WTC11 (cell line): ENCODE measurements around the gene LMBRD1. TPM values are rescaled to one million over a fixed set of nuclear protein-coding genes. Genes with fewer than 3 reads are reported as not detected.

Experiments used
- ATAC-seq: fragments of 200-7000 bp; cut with Tn5 transposase; 2 replicates; pipeline ENCODE4 v1.10.0; 2021; ENCODE audit warnings: mild to moderate bottlenecking, moderate library complexity
- CTCF ChIA-PET: fragments of 300-600 bp; sonication (Branson Sonifier 250); formaldehyde crosslinking; loops from one replicate; lab custom pipeline; 2021; ENCODE audit warnings: antibody characterized with exemption; lab: Charles Lee
- POLR2A ChIA-PET: fragments of 350-600 bp; sonication (Branson Sonifier 250); formaldehyde crosslinking; loops from one replicate; lab custom pipeline; 2021; ENCODE audit warnings: antibody characterized with exemption; lab: Charles Lee
- DNase-seq: peaks from one replicate; pipeline ENCODE4 v3.0.0; 2021; ENCODE audit warnings: low spot score
- H3K27ac Mint-ChIP-seq: 2 replicates; pipeline ENCODE4 v1.8.0; 2021; ENCODE audit warnings: mixed read lengths
- H3K27me3 Mint-ChIP-seq: 2 replicates; pipeline ENCODE4 v1.8.0; 2021; ENCODE audit warnings: low read depth, mild to moderate bottlenecking, moderate library complexity, mixed read lengths
- H3K36me3 Mint-ChIP-seq: 2 replicates; pipeline ENCODE4 v1.8.0; 2021; ENCODE audit warnings: mixed read lengths
- H3K4me1 Mint-ChIP-seq: 2 replicates; pipeline ENCODE4 v1.8.0; 2022; ENCODE audit warnings: mixed read lengths
- H3K4me3 Mint-ChIP-seq: 2 replicates; pipeline ENCODE4 v1.8.0; 2021; ENCODE audit warnings: mild to moderate bottlenecking, moderate library complexity, mixed read lengths
- H3K9me3 Mint-ChIP-seq: 2 replicates; pipeline ENCODE4 v1.8.0; 2021; ENCODE audit warnings: mixed read lengths
- CREM ChIP-seq: sonication (generic); formaldehyde crosslinking; IDR thresholded peaks from 2 replicates; pipeline ENCODE4 v1.8.1; 2022; ENCODE audit warnings: mild to moderate bottlenecking, missing genetic modification reagents, moderate library complexity
- CTCF ChIP-seq: fragments of 200-600 bp; IDR thresholded peaks from 2 replicates; pipeline ENCODE4 v1.8.0; 2022; ENCODE audit warnings: antibody characterized with exemption
- ELF4 ChIP-seq: sonication (generic); formaldehyde crosslinking; IDR thresholded peaks from 2 replicates; pipeline ENCODE4 v1.8.1; 2022; ENCODE audit warnings: low read depth, mild to moderate bottlenecking, moderate library complexity, missing genetic modification reagents
- ETV6 ChIP-seq: sonication (generic); formaldehyde crosslinking; IDR thresholded peaks from 2 replicates; pipeline ENCODE4 v1.8.1; 2022; ENCODE audit warnings: mild to moderate bottlenecking, missing genetic modification reagents
- HMGA2 ChIP-seq: fragments of 250-450 bp; sonication (Bioruptor Pico); IDR thresholded peaks from 2 replicates; pipeline ENCODE4 v1.4.0; 2021; ENCODE audit warnings: mild to moderate bottlenecking, moderate library complexity
- OVOL2 ChIP-seq: fragments of 250-450 bp; sonication (Bioruptor Pico); IDR thresholded peaks from 2 replicates; pipeline ENCODE4 v1.9.0; 2021; ENCODE audit warnings: mild to moderate bottlenecking, borderline replicate concordance
- PREB ChIP-seq: sonication (generic); formaldehyde crosslinking; IDR thresholded peaks from 2 replicates; pipeline ENCODE4 v1.8.1; 2022; ENCODE audit warnings: mild to moderate bottlenecking, missing genetic modification reagents, moderate library complexity, borderline replicate concordance
- TCF7 ChIP-seq: sonication (generic); formaldehyde crosslinking; IDR thresholded peaks from 2 replicates; pipeline ENCODE4 v1.8.0; 2022; ENCODE audit warnings: mild to moderate bottlenecking, low read depth, missing genetic modification reagents, moderate library complexity
- TEAD4 ChIP-seq: sonication (generic); formaldehyde crosslinking; IDR thresholded peaks from 2 replicates; pipeline ENCODE4 v1.8.0; 2022; ENCODE audit warnings: mild to moderate bottlenecking, missing genetic modification reagents
- TP53 ChIP-seq: sonication (generic); formaldehyde crosslinking; IDR thresholded peaks from 2 replicates; pipeline ENCODE4 v1.8.1; 2023; ENCODE audit warnings: mild to moderate bottlenecking, missing genetic modification reagents
- ZBTB21 ChIP-seq: sonication (generic); formaldehyde crosslinking; IDR thresholded peaks from 2 replicates; pipeline ENCODE4 v1.8.1; 2023; ENCODE audit warnings: mild to moderate bottlenecking, missing genetic modification reagents, borderline replicate concordance
- ZNF138 ChIP-seq: sonication (generic); formaldehyde crosslinking; conservative IDR thresholded peaks from 2 replicates; pipeline ENCODE4 v1.8.1; 2022; ENCODE audit warnings: mild to moderate bottlenecking, moderate library complexity, missing genetic modification reagents
- ZNF263 ChIP-seq: sonication (generic); formaldehyde crosslinking; IDR thresholded peaks from 2 replicates; pipeline ENCODE4 v1.8.1; 2022; ENCODE audit warnings: low read depth, mild to moderate bottlenecking, moderate library complexity, missing genetic modification reagents
- ZNF416 ChIP-seq: fragments of 250-450 bp; sonication (Bioruptor Pico); IDR thresholded peaks from 2 replicates; pipeline ENCODE4 v1.9.0; 2021; ENCODE audit warnings: mild to moderate bottlenecking, inconsistent platforms
- ZNF423 ChIP-seq: fragments of 250-450 bp; sonication (Bioruptor Pico); IDR thresholded peaks from 2 replicates; pipeline ENCODE4 v2.1.2; 2022; ENCODE audit warnings: mild to moderate bottlenecking, moderate library complexity
- total RNA-seq: library from RNA; stranded (reverse); gene quantifications from 3 replicates; pipeline ENCODE4 v1.2.3, GENCODE V29; 2021
- TF ChIP-seq, protein P1 (sequence below): fragments of 250-450 bp; sonication (Bioruptor Pico); IDR thresholded peaks from 2 replicates; pipeline ENCODE4 v1.9.0; 2021; ENCODE audit warnings: mild to moderate bottlenecking
- TF ChIP-seq, protein P2 (sequence below): sonication (generic); formaldehyde crosslinking; IDR thresholded peaks from 2 replicates; pipeline ENCODE4 v1.8.1; 2023; ENCODE audit warnings: mild to moderate bottlenecking, missing genetic modification reagents
- TF ChIP-seq, protein P3 (sequence below): sonication (generic); formaldehyde crosslinking; IDR thresholded peaks from 2 replicates; pipeline ENCODE4 v1.8.0; 2023; ENCODE audit warnings: missing genetic modification reagents, mild to moderate bottlenecking, borderline replicate concordance
- TF ChIP-seq, protein P4 (sequence below): sonication (generic); formaldehyde crosslinking; IDR thresholded peaks from 2 replicates; pipeline ENCODE4 v1.8.1; 2022; ENCODE audit warnings: low read depth, mild to moderate bottlenecking, moderate library complexity, missing genetic modification reagents, borderline replicate concordance
- TF ChIP-seq, protein P5 (sequence below): sonication (generic); formaldehyde crosslinking; IDR thresholded peaks from 2 replicates; pipeline ENCODE4 v1.8.1; 2022; ENCODE audit warnings: missing genetic modification reagents, borderline replicate concordance

Gene LMBRD1
- total RNA-seq, 1 experiment from 2014 or later: 15.0 TPM

DNA sequence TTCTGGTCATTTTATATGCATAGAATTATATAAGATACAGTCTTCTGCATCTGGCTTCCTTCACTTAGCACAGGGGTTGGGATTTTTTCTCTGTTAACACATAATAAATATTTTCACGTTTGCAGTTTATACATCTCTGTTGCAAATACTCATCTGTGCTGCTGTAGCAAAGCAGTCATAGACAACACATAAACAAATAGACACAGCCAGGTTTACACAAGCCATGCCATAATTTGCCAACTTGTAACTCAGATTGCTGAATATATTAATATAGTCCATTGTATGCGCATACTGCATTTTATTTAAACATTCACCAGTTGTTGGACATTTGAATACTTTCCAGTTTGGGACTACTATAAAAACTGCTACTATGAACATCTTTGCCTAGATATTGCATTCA, 35.0 kb downstream of the LMBRD1 start:
- Mint-ChIP-seq H3K27me3 (no peaks in the 10 kb centered on the region), H3K4me3 (no peak overlapping the region), H3K27ac (no peak overlapping the region), H3K9me3 (no peaks in the 10 kb centered on the region), H3K36me3 (no peaks in the 10 kb centered on the region; the same call in 1 of the 2 replicates), H3K4me1 (peaks cover 16% of the 10 kb centered on the region)
- ChIA-PET POLR2A (no interaction called here), CTCF (no interaction called here)
- TF ChIP-seq, protein P1, sequence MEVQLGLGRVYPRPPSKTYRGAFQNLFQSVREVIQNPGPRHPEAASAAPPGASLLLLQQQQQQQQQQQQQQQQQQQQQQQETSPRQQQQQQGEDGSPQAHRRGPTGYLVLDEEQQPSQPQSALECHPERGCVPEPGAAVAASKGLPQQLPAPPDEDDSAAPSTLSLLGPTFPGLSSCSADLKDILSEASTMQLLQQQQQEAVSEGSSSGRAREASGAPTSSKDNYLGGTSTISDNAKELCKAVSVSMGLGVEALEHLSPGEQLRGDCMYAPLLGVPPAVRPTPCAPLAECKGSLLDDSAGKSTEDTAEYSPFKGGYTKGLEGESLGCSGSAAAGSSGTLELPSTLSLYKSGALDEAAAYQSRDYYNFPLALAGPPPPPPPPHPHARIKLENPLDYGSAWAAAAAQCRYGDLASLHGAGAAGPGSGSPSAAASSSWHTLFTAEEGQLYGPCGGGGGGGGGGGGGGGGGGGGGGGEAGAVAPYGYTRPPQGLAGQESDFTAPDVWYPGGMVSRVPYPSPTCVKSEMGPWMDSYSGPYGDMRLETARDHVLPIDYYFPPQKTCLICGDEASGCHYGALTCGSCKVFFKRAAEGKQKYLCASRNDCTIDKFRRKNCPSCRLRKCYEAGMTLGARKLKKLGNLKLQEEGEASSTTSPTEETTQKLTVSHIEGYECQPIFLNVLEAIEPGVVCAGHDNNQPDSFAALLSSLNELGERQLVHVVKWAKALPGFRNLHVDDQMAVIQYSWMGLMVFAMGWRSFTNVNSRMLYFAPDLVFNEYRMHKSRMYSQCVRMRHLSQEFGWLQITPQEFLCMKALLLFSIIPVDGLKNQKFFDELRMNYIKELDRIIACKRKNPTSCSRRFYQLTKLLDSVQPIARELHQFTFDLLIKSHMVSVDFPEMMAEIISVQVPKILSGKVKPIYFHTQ (CRISPR knock-in tag): no peak
- TF ChIP-seq ZNF263 (CRISPR knock-in tag): no peak
- no peak for TF ChIP-seq ETV6 (CRISPR knock-in tag)
- TF ChIP-seq HMGA2 (CRISPR knock-in tag): no peak
- no peak for TF ChIP-seq ZNF138
- no peak for TF ChIP-seq TP53 (CRISPR knock-in tag)
- no peak for TF ChIP-seq ELF4 (CRISPR knock-in tag)
- no peak for TF ChIP-seq CTCF
- TF ChIP-seq ZNF416 (CRISPR knock-in tag): no peak
- TF ChIP-seq, protein P2, sequence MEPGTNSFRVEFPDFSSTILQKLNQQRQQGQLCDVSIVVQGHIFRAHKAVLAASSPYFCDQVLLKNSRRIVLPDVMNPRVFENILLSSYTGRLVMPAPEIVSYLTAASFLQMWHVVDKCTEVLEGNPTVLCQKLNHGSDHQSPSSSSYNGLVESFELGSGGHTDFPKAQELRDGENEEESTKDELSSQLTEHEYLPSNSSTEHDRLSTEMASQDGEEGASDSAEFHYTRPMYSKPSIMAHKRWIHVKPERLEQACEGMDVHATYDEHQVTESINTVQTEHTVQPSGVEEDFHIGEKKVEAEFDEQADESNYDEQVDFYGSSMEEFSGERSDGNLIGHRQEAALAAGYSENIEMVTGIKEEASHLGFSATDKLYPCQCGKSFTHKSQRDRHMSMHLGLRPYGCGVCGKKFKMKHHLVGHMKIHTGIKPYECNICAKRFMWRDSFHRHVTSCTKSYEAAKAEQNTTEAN (CRISPR knock-in tag): no peak
- TF ChIP-seq CREM (CRISPR knock-in tag): no peak
- no peak for TF ChIP-seq OVOL2 (CRISPR knock-in tag)
- ATAC-seq (no peak), DNase-seq (no peak)

DNA sequence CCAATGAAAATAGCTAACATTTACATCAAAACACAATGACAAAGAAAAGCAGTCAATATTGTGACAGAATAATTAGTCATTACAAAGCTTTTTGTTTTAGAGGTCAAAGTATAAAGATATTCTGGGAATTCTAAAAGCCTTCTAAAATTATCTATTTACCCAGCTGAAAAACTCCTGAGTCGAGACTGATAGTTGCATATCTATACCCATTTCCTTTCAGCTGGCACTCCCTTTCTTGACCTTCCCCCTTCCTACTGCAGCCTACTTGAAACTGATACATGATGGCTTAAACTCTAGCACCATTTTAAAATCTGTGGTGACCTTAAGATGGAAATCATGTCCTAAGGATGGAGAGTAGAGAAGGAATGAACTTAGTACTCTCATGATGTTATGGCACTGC, 38.6 kb downstream of the LMBRD1 start:
- Mint-ChIP-seq H3K9me3 (peaks cover 19% of the 10 kb centered on the region), H3K27ac (no peak overlapping the region), H3K27me3 (no peaks in the 10 kb centered on the region), H3K4me3 (no peak overlapping the region), H3K36me3 (peaks cover 18% of the 10 kb centered on the region), H3K4me1 (peaks cover 16% of the 10 kb centered on the region)
- ChIA-PET POLR2A (no interaction called here), CTCF (no interaction called here)
- DNase-seq: no peak
- no peak for ATAC-seq
- no peak for TF ChIP-seq ZNF423 (CRISPR knock-in tag)
- TF ChIP-seq CREM (CRISPR knock-in tag): no peak
- TF ChIP-seq TCF7 (CRISPR knock-in tag): no peak
- TF ChIP-seq, protein P3, sequence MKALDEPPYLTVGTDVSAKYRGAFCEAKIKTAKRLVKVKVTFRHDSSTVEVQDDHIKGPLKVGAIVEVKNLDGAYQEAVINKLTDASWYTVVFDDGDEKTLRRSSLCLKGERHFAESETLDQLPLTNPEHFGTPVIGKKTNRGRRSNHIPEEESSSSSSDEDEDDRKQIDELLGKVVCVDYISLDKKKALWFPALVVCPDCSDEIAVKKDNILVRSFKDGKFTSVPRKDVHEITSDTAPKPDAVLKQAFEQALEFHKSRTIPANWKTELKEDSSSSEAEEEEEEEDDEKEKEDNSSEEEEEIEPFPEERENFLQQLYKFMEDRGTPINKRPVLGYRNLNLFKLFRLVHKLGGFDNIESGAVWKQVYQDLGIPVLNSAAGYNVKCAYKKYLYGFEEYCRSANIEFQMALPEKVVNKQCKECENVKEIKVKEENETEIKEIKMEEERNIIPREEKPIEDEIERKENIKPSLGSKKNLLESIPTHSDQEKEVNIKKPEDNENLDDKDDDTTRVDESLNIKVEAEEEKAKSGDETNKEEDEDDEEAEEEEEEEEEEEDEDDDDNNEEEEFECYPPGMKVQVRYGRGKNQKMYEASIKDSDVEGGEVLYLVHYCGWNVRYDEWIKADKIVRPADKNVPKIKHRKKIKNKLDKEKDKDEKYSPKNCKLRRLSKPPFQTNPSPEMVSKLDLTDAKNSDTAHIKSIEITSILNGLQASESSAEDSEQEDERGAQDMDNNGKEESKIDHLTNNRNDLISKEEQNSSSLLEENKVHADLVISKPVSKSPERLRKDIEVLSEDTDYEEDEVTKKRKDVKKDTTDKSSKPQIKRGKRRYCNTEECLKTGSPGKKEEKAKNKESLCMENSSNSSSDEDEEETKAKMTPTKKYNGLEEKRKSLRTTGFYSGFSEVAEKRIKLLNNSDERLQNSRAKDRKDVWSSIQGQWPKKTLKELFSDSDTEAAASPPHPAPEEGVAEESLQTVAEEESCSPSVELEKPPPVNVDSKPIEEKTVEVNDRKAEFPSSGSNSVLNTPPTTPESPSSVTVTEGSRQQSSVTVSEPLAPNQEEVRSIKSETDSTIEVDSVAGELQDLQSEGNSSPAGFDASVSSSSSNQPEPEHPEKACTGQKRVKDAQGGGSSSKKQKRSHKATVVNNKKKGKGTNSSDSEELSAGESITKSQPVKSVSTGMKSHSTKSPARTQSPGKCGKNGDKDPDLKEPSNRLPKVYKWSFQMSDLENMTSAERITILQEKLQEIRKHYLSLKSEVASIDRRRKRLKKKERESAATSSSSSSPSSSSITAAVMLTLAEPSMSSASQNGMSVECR (CRISPR knock-in tag): no peak
- no peak for TF ChIP-seq PREB (CRISPR knock-in tag)
- no peak for TF ChIP-seq ZBTB21 (CRISPR knock-in tag)
- TF ChIP-seq, protein P4, sequence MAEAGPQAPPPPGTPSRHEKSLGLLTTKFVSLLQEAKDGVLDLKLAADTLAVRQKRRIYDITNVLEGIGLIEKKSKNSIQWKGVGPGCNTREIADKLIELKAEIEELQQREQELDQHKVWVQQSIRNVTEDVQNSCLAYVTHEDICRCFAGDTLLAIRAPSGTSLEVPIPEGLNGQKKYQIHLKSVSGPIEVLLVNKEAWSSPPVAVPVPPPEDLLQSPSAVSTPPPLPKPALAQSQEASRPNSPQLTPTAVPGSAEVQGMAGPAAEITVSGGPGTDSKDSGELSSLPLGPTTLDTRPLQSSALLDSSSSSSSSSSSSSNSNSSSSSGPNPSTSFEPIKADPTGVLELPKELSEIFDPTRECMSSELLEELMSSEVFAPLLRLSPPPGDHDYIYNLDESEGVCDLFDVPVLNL (CRISPR knock-in tag): no peak
- TF ChIP-seq, protein P5, sequence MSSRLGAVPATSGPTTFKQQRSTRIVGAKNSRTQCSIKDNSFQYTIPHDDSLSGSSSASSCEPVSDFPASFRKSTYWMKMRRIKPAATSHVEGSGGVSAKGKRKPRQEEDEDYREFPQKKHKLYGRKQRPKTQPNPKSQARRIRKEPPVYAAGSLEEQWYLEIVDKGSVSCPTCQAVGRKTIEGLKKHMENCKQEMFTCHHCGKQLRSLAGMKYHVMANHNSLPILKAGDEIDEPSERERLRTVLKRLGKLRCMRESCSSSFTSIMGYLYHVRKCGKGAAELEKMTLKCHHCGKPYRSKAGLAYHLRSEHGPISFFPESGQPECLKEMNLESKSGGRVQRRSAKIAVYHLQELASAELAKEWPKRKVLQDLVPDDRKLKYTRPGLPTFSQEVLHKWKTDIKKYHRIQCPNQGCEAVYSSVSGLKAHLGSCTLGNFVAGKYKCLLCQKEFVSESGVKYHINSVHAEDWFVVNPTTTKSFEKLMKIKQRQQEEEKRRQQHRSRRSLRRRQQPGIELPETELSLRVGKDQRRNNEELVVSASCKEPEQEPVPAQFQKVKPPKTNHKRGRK (CRISPR knock-in tag): no peak
- TF ChIP-seq TEAD4 (CRISPR knock-in tag): no peak
